ENCODE measurements around the gene CSRP2. TPM values are rescaled to one million over a fixed set of nuclear protein-coding genes. Genes with fewer than 3 reads are reported as not detected.

Gene CSRP2
- total RNA-seq, 2 experiments from 2014 or later: 1.2 TPM; not detected in 1

GRCh38 chr12:76811976-76812375 lies 66.8 kb downstream of the CSRP2 start:
- ATAC-seq (no peak), DNase-seq (no peak)
- H3K36me3 Mint-ChIP-seq: peaks cover 4% of the 10 kb centered on the region
- H3K9me3 Mint-ChIP-seq (ENCODE audit: low read depth): no peaks in the 10 kb centered on the region
- no peak overlapping the region for H3K27ac Mint-ChIP-seq
- no peaks in the 10 kb centered on the region for H3K27me3 Mint-ChIP-seq
- no peaks in the 10 kb centered on the region for H3K4me1 Mint-ChIP-seq
- CTCF ChIA-PET: no interaction called here
- H3K4me3 Mint-ChIP-seq: no peak overlapping the region

GRCh38 chr12:76810671-76811419 lies 68.0 kb downstream of the CSRP2 start:
- no peaks in the 10 kb centered on the region for H3K9me3 Mint-ChIP-seq (ENCODE audit: low read depth)
- CTCF ChIA-PET: no interaction called here
- H3K27ac Mint-ChIP-seq: no peak overlapping the region
- peaks cover 4% of the 10 kb centered on the region for H3K36me3 Mint-ChIP-seq
- no peak for DNase-seq
- H3K4me3 Mint-ChIP-seq: no peak overlapping the region
- no peak for ATAC-seq
- no peaks in the 10 kb centered on the region for H3K27me3 Mint-ChIP-seq
- no peaks in the 10 kb centered on the region for H3K4me1 Mint-ChIP-seq

Other genes starting within 250 kb of the CSRP2 start
- 10 to 100 TPM; 19.9 to 25.9 TPM for gene ZDHHC17, start 114.9 kb downstream of the CSRP2 start, total RNA-seq
- gene E2F7, start 186.6 kb upstream of the CSRP2 start, total RNA-seq: 10 to 100 TPM; 20.2 to 26.1 TPM